Adrenal gland (tissue), 5 donors: ENCODE measurements around the gene RAD51B.

Source experiments
- POLR2A ChIP-seq, 2 donors: fragments of 450-650 bp; IDR thresholded peaks; one replicate each; pipeline ENCODE4 v1.6.1; 2017; ENCODE audit warnings: antibody characterized with exemption in 2 of 2, mild to moderate bottlenecking in 2 of 2, moderate library complexity in 1 of 2
- TF ChIP-seq, protein P1 (sequence below), 6 experiments: fragments of 450-650 bp in 4 of 6; fragments of 200-600 bp in 2 of 6; sonication (generic) in 1 of 6; IDR thresholded peaks; 1 replicate in 5 of 6; 2 replicates in 1 of 6; pipeline versions ENCODE4 v1.5.1 to v1.8.0; 2016 to 2021; ENCODE audit warnings: antibody characterized with exemption in 6 of 6, mild to moderate bottlenecking in 2 of 6, moderate library complexity in 1 of 6
- donor health status: DM: no; HTN: no; CAD: no.

DNA sequence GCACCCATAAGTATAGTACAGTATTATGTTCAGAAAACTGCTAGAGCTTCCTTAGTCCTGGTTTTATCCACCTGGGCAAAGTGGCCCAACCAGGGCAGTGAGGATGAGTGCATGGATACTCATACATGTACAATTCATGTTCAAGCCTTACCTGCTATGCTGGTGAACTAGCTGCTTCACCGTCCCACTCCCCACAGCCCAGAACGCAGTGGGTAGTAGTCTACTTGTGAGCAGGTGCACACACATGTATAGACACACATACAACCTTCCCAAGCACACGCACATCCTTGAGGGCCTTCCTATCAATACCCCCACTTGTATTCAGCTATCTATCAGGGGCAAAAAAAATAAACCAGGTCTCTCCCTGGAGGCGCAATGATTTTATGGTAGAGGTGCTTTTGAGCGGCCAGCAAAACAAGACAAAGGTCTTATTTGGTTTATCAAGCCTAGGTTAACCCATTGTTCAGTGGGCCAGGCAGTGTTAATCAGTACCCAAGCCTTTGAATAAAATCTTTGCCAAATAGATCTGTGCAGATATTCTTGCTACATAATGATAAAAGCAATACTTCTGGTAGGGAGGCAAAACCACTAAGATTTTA is 903.5 kb downstream of the RAD51B start:
- TF ChIP-seq, protein P1, sequence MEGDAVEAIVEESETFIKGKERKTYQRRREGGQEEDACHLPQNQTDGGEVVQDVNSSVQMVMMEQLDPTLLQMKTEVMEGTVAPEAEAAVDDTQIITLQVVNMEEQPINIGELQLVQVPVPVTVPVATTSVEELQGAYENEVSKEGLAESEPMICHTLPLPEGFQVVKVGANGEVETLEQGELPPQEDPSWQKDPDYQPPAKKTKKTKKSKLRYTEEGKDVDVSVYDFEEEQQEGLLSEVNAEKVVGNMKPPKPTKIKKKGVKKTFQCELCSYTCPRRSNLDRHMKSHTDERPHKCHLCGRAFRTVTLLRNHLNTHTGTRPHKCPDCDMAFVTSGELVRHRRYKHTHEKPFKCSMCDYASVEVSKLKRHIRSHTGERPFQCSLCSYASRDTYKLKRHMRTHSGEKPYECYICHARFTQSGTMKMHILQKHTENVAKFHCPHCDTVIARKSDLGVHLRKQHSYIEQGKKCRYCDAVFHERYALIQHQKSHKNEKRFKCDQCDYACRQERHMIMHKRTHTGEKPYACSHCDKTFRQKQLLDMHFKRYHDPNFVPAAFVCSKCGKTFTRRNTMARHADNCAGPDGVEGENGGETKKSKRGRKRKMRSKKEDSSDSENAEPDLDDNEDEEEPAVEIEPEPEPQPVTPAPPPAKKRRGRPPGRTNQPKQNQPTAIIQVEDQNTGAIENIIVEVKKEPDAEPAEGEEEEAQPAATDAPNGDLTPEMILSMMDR (IDR thresholded peaks at IDR 0.05) = no peak
- no peak for TF ChIP-seq POLR2A (IDR thresholded peaks at IDR 0.05)
